HepG2 (cell line): ENCODE data around the gene CHST14. TPM values are rescaled to one million over a fixed set of nuclear protein-coding genes. Genes with fewer than 3 reads are reported as not detected.

Source experiments
- ADNP ChIP-seq: sonication (generic); formaldehyde crosslinking; IDR thresholded peaks from 2 replicates; pipeline ENCODE4 v1.4.0; 2020; ENCODE audit warnings: missing genetic modification reagents
- ETS1 ChIP-seq: sonication (generic); formaldehyde crosslinking; IDR thresholded peaks from 2 replicates; pipeline ENCODE4 v1.4.0; 2020; ENCODE audit warnings: missing genetic modification reagents
- FOSL1 ChIP-seq: sonication (generic); formaldehyde crosslinking; IDR thresholded peaks from 2 replicates; pipeline ENCODE4 v1.9.0; 2021; ENCODE audit warnings: missing genetic modification reagents, borderline replicate concordance
- MED1 ChIP-seq: sonication (generic); formaldehyde crosslinking; IDR thresholded peaks from 2 replicates; pipeline ENCODE4 v1.4.0; 2020; ENCODE audit warnings: missing genetic modification reagents
- MEIS1 ChIP-seq: sonication (generic); formaldehyde crosslinking; IDR thresholded peaks from 2 replicates; pipeline ENCODE4 v1.9.0; 2021; ENCODE audit warnings: mild to moderate bottlenecking, missing genetic modification reagents, moderate library complexity, borderline replicate concordance
- MIXL1 ChIP-seq: IDR thresholded peaks from 2 replicates; pipeline ENCODE4 v1.6.1; 2016
- NBN ChIP-seq: fragments of 450-650 bp; conservative IDR thresholded peaks from 2 replicates; pipeline ENCODE4 v1.6.1; 2017
- NFIB ChIP-seq: sonication (generic); formaldehyde crosslinking; IDR thresholded peaks from 2 replicates; pipeline ENCODE4 v1.9.0; 2021; ENCODE audit warnings: missing genetic modification reagents, mild to moderate bottlenecking, borderline replicate concordance
- NKX3-1 ChIP-seq: sonication (generic); formaldehyde crosslinking; IDR thresholded peaks from 2 replicates; pipeline ENCODE4 v1.5.0; 2020; ENCODE audit warnings: missing genetic modification reagents
- PITX1 ChIP-seq: sonication (generic); formaldehyde crosslinking; IDR thresholded peaks from 2 replicates; pipeline ENCODE4 v1.5.1; 2020; ENCODE audit warnings: mild to moderate bottlenecking, missing genetic modification reagents
- POLR2AphosphoS5 ChIP-seq: IDR thresholded peaks from 2 replicates; pipeline ENCODE4 v1.6.1; 2012; ENCODE audit warnings: low read depth, low read length
- PRPF4 ChIP-seq: fragments of 200-400 bp; formaldehyde crosslinking; IDR thresholded peaks from 2 replicates; pipeline ENCODE4 v1.6.1; 2016; ENCODE audit warnings: low read length, low read depth; ENCODE audit not compliant: poor library complexity, severe bottlenecking
- RAD51 ChIP-seq: fragments of 450-650 bp; IDR thresholded peaks from 2 replicates; pipeline ENCODE4 v1.6.1; 2016; ENCODE audit warnings: borderline replicate concordance
- RFXAP ChIP-seq: sonication (generic); formaldehyde crosslinking; IDR thresholded peaks from 2 replicates; pipeline ENCODE4 v1.4.0; 2020; ENCODE audit warnings: missing genetic modification reagents, borderline replicate concordance
- SNAPC2 ChIP-seq: sonication (generic); formaldehyde crosslinking; IDR thresholded peaks from 2 replicates; pipeline ENCODE4 v1.8.1; 2022; ENCODE audit warnings: mild to moderate bottlenecking, missing genetic modification reagents
- STAT5B ChIP-seq: sonication (generic); formaldehyde crosslinking; IDR thresholded peaks from 2 replicates; pipeline ENCODE4 v1.4.0; 2020; ENCODE audit warnings: missing genetic modification reagents
- TMF1 ChIP-seq: sonication (generic); formaldehyde crosslinking; IDR thresholded peaks from 2 replicates; pipeline ENCODE4 v1.8.1; 2022; ENCODE audit warnings: low read depth, missing genetic modification reagents
- TRAFD1 ChIP-seq: sonication (generic); formaldehyde crosslinking; IDR thresholded peaks from 2 replicates; pipeline ENCODE4 v1.5.1; 2020; ENCODE audit warnings: missing genetic modification reagents, mild to moderate bottlenecking, borderline replicate concordance
- ZFY ChIP-seq: sonication (generic); formaldehyde crosslinking; IDR thresholded peaks from 2 replicates; pipeline ENCODE4 v1.4.0; 2020; ENCODE audit warnings: missing genetic modification reagents
- ZNF20 ChIP-seq: sonication (generic); formaldehyde crosslinking; IDR thresholded peaks from 2 replicates; pipeline ENCODE4 v1.4.0; 2020; ENCODE audit warnings: mild to moderate bottlenecking, moderate library complexity, missing genetic modification reagents
- ZNF251 ChIP-seq: sonication (generic); formaldehyde crosslinking; IDR thresholded peaks from 2 replicates; pipeline ENCODE4 v1.9.0; 2021; ENCODE audit warnings: mild to moderate bottlenecking, missing genetic modification reagents
- ZNF331 ChIP-seq: sonication (generic); formaldehyde crosslinking; IDR thresholded peaks from 2 replicates; pipeline ENCODE4 v1.4.0; 2020; ENCODE audit warnings: missing genetic modification reagents
- ZNF382 ChIP-seq: sonication (generic); formaldehyde crosslinking; IDR thresholded peaks from 2 replicates; pipeline ENCODE4 v1.5.0; 2020; ENCODE audit warnings: missing genetic modification reagents, mild to moderate bottlenecking, borderline replicate concordance
- ZNF496 ChIP-seq: sonication (generic); formaldehyde crosslinking; IDR thresholded peaks from 2 replicates; pipeline ENCODE4 v1.8.1; 2023; ENCODE audit warnings: mild to moderate bottlenecking, moderate library complexity, missing genetic modification reagents; ENCODE audit not compliant: insufficient replicate concordance
- ZNF766 ChIP-seq: sonication (generic); formaldehyde crosslinking; IDR thresholded peaks from 2 replicates; pipeline ENCODE4 v1.5.0; 2020; ENCODE audit warnings: missing genetic modification reagents, borderline replicate concordance
- ZNF776 ChIP-seq: sonication (generic); formaldehyde crosslinking; IDR thresholded peaks from 2 replicates; pipeline ENCODE4 v1.4.0; 2020; ENCODE audit warnings: mild to moderate bottlenecking, missing genetic modification reagents
- ZNF777 ChIP-seq: sonication (generic); formaldehyde crosslinking; IDR thresholded peaks from 2 replicates; pipeline ENCODE4 v1.4.0; 2020; ENCODE audit warnings: missing genetic modification reagents
- ZNF800 ChIP-seq: sonication (generic); formaldehyde crosslinking; IDR thresholded peaks from 2 replicates; pipeline ENCODE4 v1.4.0; 2020; ENCODE audit warnings: missing genetic modification reagents
- ZNF878 ChIP-seq: sonication (generic); formaldehyde crosslinking; IDR thresholded peaks from 2 replicates; pipeline ENCODE4 v1.8.1; 2023; ENCODE audit warnings: mild to moderate bottlenecking, missing genetic modification reagents, moderate library complexity
- polyA plus RNA-seq, 8 experiments: library from polyadenylated mRNA; depleted of rRNA in 3 of 8; stranded (reverse) in 7 of 8; unstranded in 1 of 8; fragments of >200 nt; fragmentation: Illumina TruSeq in 4 of 8; extraction: Trizol in 4 of 8; gene quantifications; 2 replicates each; pipeline versions ENCODE4 v1.2.1 to v1.2.3, GENCODE V29; 2011 to 2016; ENCODE audit warnings: low read depth in 4 of 8, missing spikeins in 1 of 8, mixed read lengths in 1 of 8; ENCODE audit not compliant: insufficient read depth in 1 of 8
- total RNA-seq, 5 experiments: library from RNA; depleted of rRNA; stranded (reverse); fragments of >200 nt; fragmentation: Illumina TruSeq; extraction: Trizol; gene quantifications; 2 replicates each; pipeline ENCODE4 v1.2.3, GENCODE V29; 2016; ENCODE audit warnings: low read depth in 1 of 5

CHST14 gene
- total and polyA plus RNA-seq, 2 of the 13 experiments (the other 11 are each of a cell fraction or from before 2014, with no cell fraction given) = 8.9 to 12.4 TPM

- no peak for TF ChIP-seq RAD51
- TF ChIP-seq ZFY (CRISPR knock-in tag) = peak; percentile 35; the same call in 1 of the 2 replicates
- TF ChIP-seq TRAFD1 (CRISPR knock-in tag) = no peak
- no peak for TF ChIP-seq ZNF251 (CRISPR knock-in tag)
- no peak for TF ChIP-seq NKX3-1 (CRISPR knock-in tag)
- no peak for TF ChIP-seq ZNF776 (CRISPR knock-in tag)
- TF ChIP-seq MIXL1 (CRISPR knock-in tag) = no peak
- no peak for TF ChIP-seq ZNF20
- no peak for TF ChIP-seq SNAPC2 (CRISPR knock-in tag)
- no peak for TF ChIP-seq ETS1 (CRISPR knock-in tag)
- TF ChIP-seq TMF1 (CRISPR knock-in tag) = no peak
- TF ChIP-seq ZNF496 (CRISPR knock-in tag) = no peak
- TF ChIP-seq RFXAP (CRISPR knock-in tag) = no peak
- peak; percentile 57 for TF ChIP-seq POLR2AphosphoS5
- TF ChIP-seq MEIS1 (CRISPR knock-in tag) = no peak
- no peak for TF ChIP-seq FOSL1
- no peak for TF ChIP-seq STAT5B (CRISPR knock-in tag)
- no peak for TF ChIP-seq ZNF878 (CRISPR knock-in tag)
- no peak for TF ChIP-seq PRPF4
- TF ChIP-seq ZNF382 (CRISPR knock-in tag) = no peak
- TF ChIP-seq MED1 (CRISPR knock-in tag) = no peak
- TF ChIP-seq ZNF766 = no peak
- TF ChIP-seq ZNF777 (CRISPR knock-in tag) = no peak
- TF ChIP-seq ZNF331 (CRISPR knock-in tag) = no peak
- TF ChIP-seq NFIB (CRISPR knock-in tag) = no peak
- TF ChIP-seq PITX1 = no peak
- no peak for TF ChIP-seq ADNP (CRISPR knock-in tag)
- TF ChIP-seq ZNF800 (CRISPR knock-in tag) = no peak
- no peak for TF ChIP-seq NBN
Measured at GRCh38 chr15:40470423-40471104, at the start of gene CHST14 (continued).
